Mesothelial cell of epicardium (in vitro differentiated cells): ENCODE measurements around the gene CD14. TPM values are rescaled to one million over a fixed set of nuclear protein-coding genes. Genes with fewer than 3 reads are reported as not detected.
"Not testable (repeated sequence)": the region's sequence is repeated elsewhere in the genome, so short reads cannot be mapped to it uniquely, and the experiment has no call there.

Source experiments
- DNase-seq, 2 experiments: peaks; one replicate each; pipeline ENCODE4 v3.0.0; 2021; ENCODE audit warnings: low spot score in 2 of 2; ENCODE audit not compliant: unreplicated experiment in 2 of 2
- H3K27ac Mint-ChIP-seq: 2 replicates; pipeline ENCODE4 v1.8.0; 2021; ENCODE audit warnings: mixed read lengths
- H3K27me3 Mint-ChIP-seq: 2 replicates; pipeline ENCODE4 v1.8.0; 2021; ENCODE audit warnings: low read depth, mixed read lengths
- H3K36me3 Mint-ChIP-seq: 2 replicates; pipeline ENCODE4 v1.8.0; 2021; ENCODE audit warnings: mixed read lengths
- H3K4me1 Mint-ChIP-seq: 2 replicates; pipeline ENCODE4 v1.8.0; 2021; ENCODE audit warnings: mixed read lengths
- H3K4me3 Mint-ChIP-seq: 2 replicates; pipeline ENCODE4 v1.8.0; 2021; ENCODE audit warnings: mild to moderate bottlenecking, moderate library complexity, mixed read lengths
- H3K9me3 Mint-ChIP-seq: 2 replicates; pipeline ENCODE4 v1.8.0; 2021; ENCODE audit warnings: mixed read lengths
- total RNA-seq: library from RNA; stranded (reverse); gene quantifications from 3 replicates; pipeline ENCODE4 v1.2.1, GENCODE V29; 2021
- TF ChIP-seq, protein P1 (sequence below): fragments of 200-600 bp; sonication (generic); IDR thresholded peaks from one replicate; pipeline ENCODE4 v1.5.0; 2021; ENCODE audit warnings: antibody characterized with exemption; ENCODE audit not compliant: unreplicated experiment

Gene CD14
- total RNA-seq, 1 donor from 2014 or later: 0.63 TPM

DNA sequence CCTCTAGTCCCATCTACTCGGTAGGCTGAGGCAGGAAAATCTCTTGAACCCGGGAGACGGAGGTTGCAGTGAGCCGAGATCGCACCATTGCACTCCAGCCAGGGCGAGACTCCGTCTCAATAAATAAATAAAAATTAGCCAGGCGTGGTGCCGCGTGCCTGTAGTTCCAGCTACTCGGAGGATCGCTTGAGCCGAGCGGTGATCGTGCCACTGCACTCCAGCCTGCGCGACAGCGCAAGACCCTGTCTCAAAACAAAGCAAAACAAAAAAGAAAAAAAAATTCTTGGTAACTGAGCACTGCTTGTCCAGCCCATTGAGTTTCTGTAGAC is 31.0 kb upstream of the CD14 start:
- peaks cover 42% of the 10 kb centered on the region for H3K36me3 Mint-ChIP-seq
- TF ChIP-seq, protein P1, sequence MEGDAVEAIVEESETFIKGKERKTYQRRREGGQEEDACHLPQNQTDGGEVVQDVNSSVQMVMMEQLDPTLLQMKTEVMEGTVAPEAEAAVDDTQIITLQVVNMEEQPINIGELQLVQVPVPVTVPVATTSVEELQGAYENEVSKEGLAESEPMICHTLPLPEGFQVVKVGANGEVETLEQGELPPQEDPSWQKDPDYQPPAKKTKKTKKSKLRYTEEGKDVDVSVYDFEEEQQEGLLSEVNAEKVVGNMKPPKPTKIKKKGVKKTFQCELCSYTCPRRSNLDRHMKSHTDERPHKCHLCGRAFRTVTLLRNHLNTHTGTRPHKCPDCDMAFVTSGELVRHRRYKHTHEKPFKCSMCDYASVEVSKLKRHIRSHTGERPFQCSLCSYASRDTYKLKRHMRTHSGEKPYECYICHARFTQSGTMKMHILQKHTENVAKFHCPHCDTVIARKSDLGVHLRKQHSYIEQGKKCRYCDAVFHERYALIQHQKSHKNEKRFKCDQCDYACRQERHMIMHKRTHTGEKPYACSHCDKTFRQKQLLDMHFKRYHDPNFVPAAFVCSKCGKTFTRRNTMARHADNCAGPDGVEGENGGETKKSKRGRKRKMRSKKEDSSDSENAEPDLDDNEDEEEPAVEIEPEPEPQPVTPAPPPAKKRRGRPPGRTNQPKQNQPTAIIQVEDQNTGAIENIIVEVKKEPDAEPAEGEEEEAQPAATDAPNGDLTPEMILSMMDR: no peak

DNA sequence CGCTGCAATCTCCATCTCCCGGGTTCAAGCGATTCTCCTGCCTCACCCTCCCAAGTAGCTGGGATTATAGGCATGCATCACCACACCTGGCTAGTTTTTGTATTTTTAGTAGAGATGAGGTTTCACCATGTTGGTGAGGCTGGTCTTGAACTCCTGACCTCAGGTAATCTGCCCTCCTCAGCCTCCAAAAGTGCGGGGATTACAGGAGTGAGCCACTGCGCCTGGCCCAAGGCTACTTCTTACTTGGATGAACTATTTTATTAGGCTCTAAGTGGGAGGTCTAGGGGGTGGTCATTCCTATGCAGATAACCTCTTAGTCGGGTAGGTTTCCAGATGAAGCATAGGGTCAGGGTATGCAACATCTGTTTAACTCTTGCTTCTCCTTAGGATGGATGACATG is 27.4 kb upstream of the CD14 start:
- not testable (repeated sequence) for H3K9me3 Mint-ChIP-seq, DNase-seq, H3K27ac Mint-ChIP-seq, H3K27me3 Mint-ChIP-seq, H3K4me1 Mint-ChIP-seq, H3K4me3 Mint-ChIP-seq
- H3K36me3 Mint-ChIP-seq: peaks cover 48% of the 10 kb centered on the region

More for the DNA sequence above, 31.0 kb upstream of the CD14 start:
- peak overlapping the region; percentile 99 for H3K4me3 Mint-ChIP-seq
- H3K9me3 Mint-ChIP-seq: no peaks in the 10 kb centered on the region
- peak overlapping the region; percentile 97 for H3K27ac Mint-ChIP-seq
- H3K27me3 Mint-ChIP-seq: no peaks in the 10 kb centered on the region
- H3K4me1 Mint-ChIP-seq: peaks cover 16% of the 10 kb centered on the region
- DNase-seq: no peak

DNA sequence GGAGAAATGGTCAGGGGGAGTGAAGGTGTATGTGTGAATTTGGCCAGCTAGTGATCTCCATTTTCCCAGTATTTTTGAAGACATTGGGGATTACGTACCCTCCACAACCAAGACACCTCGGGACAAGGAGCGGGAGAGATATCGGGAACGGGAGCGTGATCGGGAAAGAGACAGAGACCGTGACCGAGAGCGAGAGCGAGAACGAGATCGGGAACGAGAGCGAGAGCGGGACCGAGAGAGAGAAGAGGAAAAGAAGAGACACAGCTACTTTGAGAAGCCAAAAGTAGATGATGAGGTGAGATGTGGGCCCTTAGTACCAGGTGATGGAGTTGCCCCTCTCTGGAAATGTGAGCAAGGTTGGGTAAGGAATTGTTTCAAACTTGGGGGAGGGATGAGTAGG is 25.9 kb upstream of the CD14 start:
- Mint-ChIP-seq H3K36me3 (peaks cover 62% of the 10 kb centered on the region), H3K27me3 (no peaks in the 10 kb centered on the region), H3K9me3 (no peaks in the 10 kb centered on the region), H3K4me1 (no peaks in the 10 kb centered on the region), H3K4me3 (no peak overlapping the region), H3K27ac (no peak overlapping the region)
- DNase-seq: no peak
- TF ChIP-seq, protein P1: no peak

DNA sequence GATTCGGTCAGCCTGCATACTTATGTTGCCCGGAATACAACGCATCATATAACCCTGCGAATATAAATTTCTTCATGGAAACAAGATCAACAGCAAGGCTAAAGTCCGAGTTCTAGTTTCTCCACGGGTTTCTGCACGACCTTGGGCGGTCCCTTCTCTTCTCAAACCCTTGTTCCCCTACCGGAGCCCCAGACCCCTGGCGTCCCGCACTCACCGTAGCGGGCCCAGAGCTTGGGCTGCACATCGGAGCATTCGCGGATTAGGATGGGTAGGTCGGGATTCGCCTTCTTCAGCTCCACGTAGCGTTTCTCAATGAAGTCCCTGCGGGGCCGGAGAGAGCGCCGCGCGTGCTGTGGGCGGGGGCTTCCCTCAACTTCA is 14.1 kb upstream of the CD14 start:
- peak overlapping the region; percentile 97 for H3K4me3 Mint-ChIP-seq
- DNase-seq: no peak
- no peaks in the 10 kb centered on the region for H3K9me3 Mint-ChIP-seq
- peak overlapping the region; percentile 41 for H3K27ac Mint-ChIP-seq
- H3K27me3 Mint-ChIP-seq: no peaks in the 10 kb centered on the region
- peaks cover 14% of the 10 kb centered on the region for H3K36me3 Mint-ChIP-seq
- TF ChIP-seq, protein P1: no peak
- peaks cover 20% of the 10 kb centered on the region for H3K4me1 Mint-ChIP-seq

GRCh38 chr5:140642718-140643117 is 9.7 kb upstream of the CD14 start:
- no peaks in the 10 kb centered on the region for H3K27me3 Mint-ChIP-seq
- H3K27ac Mint-ChIP-seq: no peak overlapping the region
- TF ChIP-seq, protein P1: no peak
- H3K4me3 Mint-ChIP-seq: no peak overlapping the region
- peaks cover 2% of the 10 kb centered on the region for H3K9me3 Mint-ChIP-seq
- no peaks in the 10 kb centered on the region for H3K36me3 Mint-ChIP-seq
- DNase-seq: no peak
- H3K4me1 Mint-ChIP-seq: peaks cover 26% of the 10 kb centered on the region

DNA sequence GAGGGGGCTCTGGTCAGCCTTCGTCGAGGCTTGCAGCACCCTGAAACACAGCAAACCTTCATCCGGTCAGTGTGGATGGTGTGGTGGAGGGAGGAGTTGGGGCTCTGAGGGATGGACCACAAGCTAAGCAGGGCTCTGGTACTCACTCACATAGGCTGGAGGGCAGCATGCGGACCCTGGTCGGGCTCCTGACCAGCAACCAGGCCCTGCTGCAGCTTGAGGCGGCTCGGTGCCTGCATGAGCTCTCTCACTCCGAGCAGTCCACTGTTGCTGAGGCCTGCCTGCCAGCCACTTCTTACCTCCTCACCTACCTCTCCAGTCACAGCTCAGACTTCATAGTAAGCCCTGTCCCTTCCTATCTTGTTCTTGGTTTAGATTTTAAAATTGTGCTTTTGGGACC is 8.7 kb upstream of the CD14 start:
- H3K4me1 Mint-ChIP-seq: peaks cover 23% of the 10 kb centered on the region

More for the DNA sequence above, 8.7 kb upstream of the CD14 start:
- no peak overlapping the region for H3K27ac Mint-ChIP-seq
- TF ChIP-seq, protein P1: no peak
- H3K27me3 Mint-ChIP-seq: no peaks in the 10 kb centered on the region
- no peak overlapping the region for H3K4me3 Mint-ChIP-seq
- H3K36me3 Mint-ChIP-seq: no peaks in the 10 kb centered on the region
- no peak for DNase-seq
- H3K9me3 Mint-ChIP-seq: peaks cover 2% of the 10 kb centered on the region
